ENCODE results near the gene RAET1E. TPM values are rescaled to one million over a fixed set of nuclear protein-coding genes. Genes with fewer than 3 reads are reported as not detected.

The RAET1E gene
- total RNA-seq, 1 experiment from 2014 or later = not detected

DNA sequence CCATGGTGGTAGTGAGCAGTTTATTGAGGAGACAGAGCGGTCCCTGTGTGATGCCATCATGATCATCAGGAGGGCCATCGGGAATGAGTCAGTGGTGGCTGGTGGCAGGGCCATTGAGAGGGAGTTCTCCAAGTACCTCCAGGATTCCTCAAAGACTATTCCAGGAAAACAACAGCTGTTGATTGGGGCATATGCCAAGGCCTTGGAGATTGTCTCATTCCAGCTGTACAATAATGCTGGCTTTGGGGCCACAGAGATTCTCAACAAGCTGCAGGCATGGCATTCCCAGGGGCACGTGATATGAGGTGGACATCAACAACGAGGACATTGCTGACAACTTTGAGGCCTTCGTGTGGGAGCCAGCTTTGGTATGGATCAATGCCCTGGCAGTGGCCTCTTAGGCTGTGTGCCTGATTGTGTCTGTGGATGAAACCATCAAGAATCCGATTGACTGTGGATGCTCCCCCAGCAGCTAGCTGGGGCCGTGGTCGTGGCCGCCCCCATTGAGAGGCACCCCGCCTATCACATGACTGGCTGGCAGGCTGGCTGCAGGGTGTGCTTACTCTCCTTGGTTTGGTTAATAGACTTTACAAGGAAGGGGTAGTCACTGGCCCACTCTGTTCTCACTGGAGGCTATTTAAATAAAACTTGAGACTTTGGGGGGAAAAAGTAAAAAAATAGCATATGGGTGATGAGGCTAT, 16.7 kb downstream of the RAET1E start:
- Mint-ChIP-seq H3K27ac (ENCODE audit: unreplicated experiment) (no peak overlapping the region), H3K9me3 (ENCODE audit: low read depth, unreplicated experiment) (no peaks in the 10 kb centered on the region), H3K4me3 (ENCODE audit: low read depth, unreplicated experiment) (no peak overlapping the region), H3K4me1 (ENCODE audit: low read depth, unreplicated experiment) (no peaks in the 10 kb centered on the region), H3K27me3 (ENCODE audit: unreplicated experiment) (peaks cover 46% of the 10 kb centered on the region), H3K36me3 (ENCODE audit: insufficient read depth, unreplicated experiment) (no peaks in the 10 kb centered on the region)
- CTCF ChIA-PET = interaction anchor here (1.7 kb wide), 1 partner anchor 14 kb away, joined by 4 read pairs; no protein-coding TSS in a partner anchor
- BruUV-seq (replicated peaks) = no TSS peak
- DNase-seq = no peak
- intact Hi-C loops (cut with micrococcal nuclease; ENCODE audit: unreplicated experiment) = no loop called here
- TF ChIP-seq, protein P1, sequence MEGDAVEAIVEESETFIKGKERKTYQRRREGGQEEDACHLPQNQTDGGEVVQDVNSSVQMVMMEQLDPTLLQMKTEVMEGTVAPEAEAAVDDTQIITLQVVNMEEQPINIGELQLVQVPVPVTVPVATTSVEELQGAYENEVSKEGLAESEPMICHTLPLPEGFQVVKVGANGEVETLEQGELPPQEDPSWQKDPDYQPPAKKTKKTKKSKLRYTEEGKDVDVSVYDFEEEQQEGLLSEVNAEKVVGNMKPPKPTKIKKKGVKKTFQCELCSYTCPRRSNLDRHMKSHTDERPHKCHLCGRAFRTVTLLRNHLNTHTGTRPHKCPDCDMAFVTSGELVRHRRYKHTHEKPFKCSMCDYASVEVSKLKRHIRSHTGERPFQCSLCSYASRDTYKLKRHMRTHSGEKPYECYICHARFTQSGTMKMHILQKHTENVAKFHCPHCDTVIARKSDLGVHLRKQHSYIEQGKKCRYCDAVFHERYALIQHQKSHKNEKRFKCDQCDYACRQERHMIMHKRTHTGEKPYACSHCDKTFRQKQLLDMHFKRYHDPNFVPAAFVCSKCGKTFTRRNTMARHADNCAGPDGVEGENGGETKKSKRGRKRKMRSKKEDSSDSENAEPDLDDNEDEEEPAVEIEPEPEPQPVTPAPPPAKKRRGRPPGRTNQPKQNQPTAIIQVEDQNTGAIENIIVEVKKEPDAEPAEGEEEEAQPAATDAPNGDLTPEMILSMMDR (IDR thresholded peaks at IDR 0.05; ENCODE audit: unreplicated experiment) = no peak

DNA sequence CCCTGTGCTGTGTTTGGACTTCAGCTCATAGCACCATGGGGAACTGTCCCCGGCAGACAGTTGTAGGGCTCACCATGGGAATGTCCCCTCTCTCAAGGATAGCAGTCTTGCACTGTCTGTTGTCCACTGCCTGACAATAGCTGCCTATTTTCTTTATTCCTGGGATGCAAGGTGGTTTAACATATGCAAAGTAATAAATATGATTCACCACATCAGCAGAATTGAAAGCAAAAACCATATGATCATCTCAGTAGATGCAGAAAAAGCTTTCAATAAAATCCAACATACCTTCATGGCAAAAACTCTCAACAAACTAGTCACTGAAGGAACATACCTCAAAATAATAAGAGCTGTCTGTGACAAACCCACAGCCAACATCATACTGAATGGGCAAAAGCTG, 20.3 kb downstream of the RAET1E start:
- Mint-ChIP-seq H3K27ac (ENCODE audit: unreplicated experiment) (no peak overlapping the region), H3K4me3 (ENCODE audit: low read depth, unreplicated experiment) (no peak overlapping the region), H3K4me1 (ENCODE audit: low read depth, unreplicated experiment) (no peaks in the 10 kb centered on the region), H3K27me3 (ENCODE audit: unreplicated experiment) (peaks cover 46% of the 10 kb centered on the region), H3K9me3 (ENCODE audit: low read depth, unreplicated experiment) (no peaks in the 10 kb centered on the region), H3K36me3 (ENCODE audit: insufficient read depth, unreplicated experiment) (no peaks in the 10 kb centered on the region)
- no peak for DNase-seq
- intact Hi-C loops (cut with micrococcal nuclease; ENCODE audit: unreplicated experiment) = no loop called here
- CTCF ChIA-PET = no interaction called here
- TF ChIP-seq, protein P1 (IDR thresholded peaks at IDR 0.05; ENCODE audit: unreplicated experiment) = no peak
- no TSS peak for BruUV-seq (replicated peaks)

DNA sequence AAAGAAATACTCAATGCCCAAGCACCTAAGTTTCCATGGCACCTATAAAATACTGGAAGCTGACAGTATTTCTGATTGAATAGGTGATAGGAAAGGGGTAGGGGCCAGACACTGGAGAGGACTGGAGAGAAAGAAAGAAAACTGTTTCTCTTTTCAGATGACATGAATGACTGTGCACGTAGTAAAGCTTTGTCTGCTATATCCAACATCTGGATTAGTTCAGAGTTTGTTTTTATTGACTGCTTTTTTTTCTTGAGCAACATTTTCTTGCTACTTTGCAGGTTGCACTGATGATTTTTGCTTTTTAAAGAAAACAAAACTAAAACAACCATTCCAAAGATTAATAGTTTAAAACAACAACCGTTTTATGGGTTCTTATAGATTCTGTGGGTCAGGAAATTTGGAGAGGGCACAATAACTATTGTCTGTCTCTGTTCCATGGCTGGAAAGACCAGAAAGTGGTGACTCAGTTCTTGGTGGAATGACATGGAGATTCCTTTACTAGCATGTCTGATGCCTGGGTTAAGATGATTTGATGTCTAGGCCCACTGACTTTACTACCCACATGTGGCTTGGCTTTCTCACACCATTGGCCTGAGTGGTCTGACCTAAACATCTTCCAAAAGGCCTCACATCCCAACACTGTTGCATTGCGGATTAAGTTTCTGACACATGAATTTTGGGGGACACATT, 21.5 kb downstream of the RAET1E start:
- peaks cover 44% of the 10 kb centered on the region for H3K27me3 Mint-ChIP-seq (ENCODE audit: unreplicated experiment)
- no TSS peak for BruUV-seq (replicated peaks)
- CTCF ChIA-PET = no interaction called here
- no peaks in the 10 kb centered on the region for H3K4me1 Mint-ChIP-seq (ENCODE audit: low read depth, unreplicated experiment)
- H3K4me3 Mint-ChIP-seq (ENCODE audit: low read depth, unreplicated experiment) = no peak overlapping the region
- no peaks in the 10 kb centered on the region for H3K36me3 Mint-ChIP-seq (ENCODE audit: insufficient read depth, unreplicated experiment)
- TF ChIP-seq, protein P1 (IDR thresholded peaks at IDR 0.05; ENCODE audit: unreplicated experiment) = no peak
- DNase-seq = no peak
- H3K27ac Mint-ChIP-seq (ENCODE audit: unreplicated experiment) = no peak overlapping the region
- H3K9me3 Mint-ChIP-seq (ENCODE audit: low read depth, unreplicated experiment) = no peaks in the 10 kb centered on the region
- intact Hi-C loops (cut with micrococcal nuclease; ENCODE audit: unreplicated experiment) = no loop called here

DNA sequence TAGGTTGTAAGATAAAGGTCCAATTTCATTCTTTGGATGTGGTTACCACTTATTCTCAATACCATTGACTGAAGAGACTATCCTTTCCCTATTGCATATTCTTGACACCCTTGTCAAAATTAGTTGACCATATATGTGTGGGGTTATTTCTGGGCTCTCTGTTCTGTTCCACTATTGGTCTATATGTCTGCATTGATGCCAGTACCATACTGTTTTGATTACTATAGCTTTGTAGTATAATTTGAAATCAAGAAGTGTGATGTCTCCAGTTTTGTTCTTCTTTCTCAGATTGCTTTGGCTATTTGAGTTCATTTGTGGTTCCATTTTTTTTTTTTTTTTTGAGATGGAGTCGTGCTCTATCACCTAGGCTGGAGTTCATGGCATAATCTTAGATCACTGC, 25.7 kb downstream of the RAET1E start:
- TF ChIP-seq, protein P1 (IDR thresholded peaks at IDR 0.05; ENCODE audit: unreplicated experiment) = no peak
- no peaks in the 10 kb centered on the region for H3K9me3 Mint-ChIP-seq (ENCODE audit: low read depth, unreplicated experiment)
- H3K27me3 Mint-ChIP-seq (ENCODE audit: unreplicated experiment) = peaks cover 4% of the 10 kb centered on the region
- no peak overlapping the region for H3K27ac Mint-ChIP-seq (ENCODE audit: unreplicated experiment)
- intact Hi-C loops (cut with micrococcal nuclease; ENCODE audit: unreplicated experiment) = no loop called here
- H3K36me3 Mint-ChIP-seq (ENCODE audit: insufficient read depth, unreplicated experiment) = no peaks in the 10 kb centered on the region
- peaks cover 14% of the 10 kb centered on the region for H3K4me1 Mint-ChIP-seq (ENCODE audit: low read depth, unreplicated experiment)
- no TSS peak for BruUV-seq (replicated peaks)
- H3K4me3 Mint-ChIP-seq (ENCODE audit: low read depth, unreplicated experiment) = no peak overlapping the region
- no peak for DNase-seq
- CTCF ChIA-PET = no interaction called here

Data from Calu3 (cell line).